Measurements from ENCODE around the gene PRKCQ.
A peak's percentile ranks its signal among the peaks of the same experiment; 100 is the strongest.

PRKCQ gene

DNA sequence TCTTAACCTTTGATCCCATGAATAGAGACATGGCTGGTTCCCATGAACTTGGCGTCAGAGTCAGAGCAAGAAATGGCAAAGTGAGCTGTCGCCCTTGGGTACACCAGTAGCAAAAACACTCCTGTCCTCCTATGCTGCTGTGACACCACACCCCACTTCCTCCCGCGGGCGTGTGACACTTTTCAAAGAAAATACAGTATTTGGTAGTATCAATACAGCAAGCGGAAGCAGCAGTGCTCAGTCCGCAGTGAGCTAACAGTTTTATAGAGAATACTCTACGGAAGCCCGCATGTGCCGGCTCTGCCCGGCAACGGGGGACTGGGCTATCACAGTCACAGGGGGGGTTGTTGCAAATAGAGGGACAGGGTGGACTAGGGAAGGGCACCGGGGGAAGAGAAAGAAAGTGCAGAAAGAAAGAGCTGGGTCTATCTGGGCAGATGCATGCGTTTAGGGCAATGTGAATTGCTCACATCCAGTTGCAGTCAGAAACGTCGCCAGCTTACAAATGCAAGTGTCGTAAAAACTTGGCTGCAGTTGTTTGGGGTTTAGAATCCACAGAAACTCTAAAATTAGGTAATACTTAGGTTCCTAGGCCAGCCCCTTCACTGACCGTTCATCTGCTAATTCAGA, 49.8 kb downstream of the PRKCQ start:
- ATAC-seq (replicated peaks; ENCODE audit: extremely low read depth, poor library complexity, severe bottlenecking) = peak; percentile 100
- Mint-ChIP-seq H3K9me3 (no peaks in the 10 kb centered on the region), H3K4me1 (peaks cover 86% of the 10 kb centered on the region), H3K36me3 (ENCODE audit: insufficient read depth) (peaks cover 16% of the 10 kb centered on the region), H3K4me3 (peak overlapping the region; percentile 78), H3K27me3 (no peaks in the 10 kb centered on the region), H3K27ac (ENCODE audit: low read depth) (peak overlapping the region; percentile 99)
- peak; percentile 50 to 75 for DNase-seq (ENCODE audit: low spot score in 2 of 2)

GRCh38 chr10:6528198-6528950, 51.7 kb downstream of the PRKCQ start:
- peak overlapping the region; percentile 99 for H3K27ac Mint-ChIP-seq (ENCODE audit: low read depth)
- peak overlapping the region; percentile 78 for H3K4me3 Mint-ChIP-seq
- peaks cover 16% of the 10 kb centered on the region for H3K36me3 Mint-ChIP-seq (ENCODE audit: insufficient read depth)
- H3K4me1 Mint-ChIP-seq = peaks cover 94% of the 10 kb centered on the region
- no peaks in the 10 kb centered on the region for H3K9me3 Mint-ChIP-seq
- H3K27me3 Mint-ChIP-seq = no peaks in the 10 kb centered on the region
- DNase-seq (ENCODE audit: low spot score in 2 of 2) (no peak), ATAC-seq (replicated peaks; ENCODE audit: extremely low read depth, poor library complexity, severe bottlenecking) (no peak)

GRCh38 chr10:6525599-6526165, 54.4 kb downstream of the PRKCQ start:
- H3K36me3 Mint-ChIP-seq (ENCODE audit: insufficient read depth) = peaks cover 28% of the 10 kb centered on the region
- H3K27ac Mint-ChIP-seq (ENCODE audit: low read depth) = peak overlapping the region; percentile 81
- H3K4me1 Mint-ChIP-seq = peaks cover 85% of the 10 kb centered on the region
- no peaks in the 10 kb centered on the region for H3K27me3 Mint-ChIP-seq
- no peaks in the 10 kb centered on the region for H3K9me3 Mint-ChIP-seq
- H3K4me3 Mint-ChIP-seq = no peak overlapping the region
- no peak for DNase-seq (ENCODE audit: low spot score in 2 of 2)
- ATAC-seq (replicated peaks; ENCODE audit: extremely low read depth, poor library complexity, severe bottlenecking) = no peak

- Mint-ChIP-seq H3K4me3 (no peak overlapping the region), H3K9me3 (no peaks in the 10 kb centered on the region), H3K27me3 (no peaks in the 10 kb centered on the region), H3K27ac (ENCODE audit: low read depth) (no peak overlapping the region), H3K36me3 (ENCODE audit: insufficient read depth) (peaks cover 23% of the 10 kb centered on the region), H3K4me1 (peaks cover 79% of the 10 kb centered on the region)
- DNase-seq (ENCODE audit: low spot score in 2 of 2) (no peak), ATAC-seq (replicated peaks; ENCODE audit: extremely low read depth, poor library complexity, severe bottlenecking) (no peak)
These were observed 57.8 kb downstream of the PRKCQ start for GRCh38 chr10:6522230-6522629.

DNA sequence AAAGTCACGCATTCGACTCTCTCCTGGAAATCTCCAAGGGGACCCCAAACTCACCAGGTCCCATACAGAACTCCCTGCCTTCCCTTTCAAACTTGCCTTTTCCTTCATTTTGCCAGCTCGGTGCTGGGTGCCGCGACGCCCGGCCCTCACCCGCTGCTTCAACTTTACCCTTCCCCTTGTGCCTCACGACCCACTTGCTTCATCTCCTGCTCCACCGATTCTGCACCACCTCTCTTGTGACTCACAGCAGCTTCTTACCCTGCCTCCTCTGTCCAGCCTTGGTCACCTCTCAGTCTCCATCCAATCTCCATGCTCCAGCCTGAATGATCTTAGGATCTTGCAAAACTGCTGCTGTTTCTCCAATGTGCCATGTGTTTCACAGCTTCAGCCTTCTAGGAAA, 59.9 kb downstream of the PRKCQ start:
- Mint-ChIP-seq H3K4me1 (peaks cover 77% of the 10 kb centered on the region), H3K27me3 (no peaks in the 10 kb centered on the region), H3K36me3 (ENCODE audit: insufficient read depth) (peaks cover 14% of the 10 kb centered on the region), H3K4me3 (no peak overlapping the region), H3K9me3 (no peaks in the 10 kb centered on the region), H3K27ac (ENCODE audit: low read depth) (no peak overlapping the region)
- ATAC-seq (replicated peaks; ENCODE audit: extremely low read depth, poor library complexity, severe bottlenecking) (no peak), DNase-seq (ENCODE audit: low spot score in 2 of 2) (no peak)

DNA sequence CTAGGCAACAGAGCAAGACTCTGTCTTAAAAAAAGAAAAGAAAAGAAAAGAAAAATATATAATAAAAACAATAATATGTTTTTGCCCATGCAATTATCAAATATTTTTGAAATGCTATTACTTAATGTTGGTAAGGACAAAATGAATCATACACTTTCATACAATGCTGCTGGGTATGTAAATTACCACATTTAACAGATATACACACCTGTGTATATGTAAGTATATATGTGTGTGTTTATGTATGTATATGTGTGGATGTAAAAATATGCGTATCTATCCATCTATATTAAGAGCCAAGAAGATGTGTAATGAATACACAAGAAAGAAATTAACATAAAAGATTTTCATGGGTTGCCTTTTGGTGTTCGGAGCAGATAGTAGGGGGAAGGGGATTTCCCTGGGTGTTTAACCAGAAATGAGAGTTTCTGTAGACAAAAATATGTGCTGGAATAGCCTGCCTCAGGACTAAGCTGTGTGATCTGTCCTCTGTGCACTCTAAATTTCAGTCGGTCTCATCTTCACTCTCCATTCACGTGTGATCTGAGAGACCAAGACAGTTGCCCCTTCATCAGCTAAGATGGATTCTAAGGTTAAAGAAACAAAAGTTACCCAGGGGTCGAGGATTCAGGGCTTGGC, 61.2 kb downstream of the PRKCQ start:
- Mint-ChIP-seq H3K4me3 (no peak overlapping the region), H3K36me3 (ENCODE audit: insufficient read depth) (peaks cover 21% of the 10 kb centered on the region), H3K4me1 (peaks cover 78% of the 10 kb centered on the region), H3K9me3 (no peaks in the 10 kb centered on the region), H3K27me3 (no peaks in the 10 kb centered on the region), H3K27ac (ENCODE audit: low read depth) (peak overlapping the region; percentile 44)
- ATAC-seq (replicated peaks; ENCODE audit: extremely low read depth, poor library complexity, severe bottlenecking) (no peak), DNase-seq (ENCODE audit: low spot score in 2 of 2) (no peak)

- H3K4me3 Mint-ChIP-seq = no peak overlapping the region
- DNase-seq (ENCODE audit: low spot score in 2 of 2) (no peak), ATAC-seq (replicated peaks; ENCODE audit: extremely low read depth, poor library complexity, severe bottlenecking) (peak; percentile 66)
- H3K9me3 Mint-ChIP-seq = no peaks in the 10 kb centered on the region
- H3K27me3 Mint-ChIP-seq = no peaks in the 10 kb centered on the region
- H3K4me1 Mint-ChIP-seq = peaks cover 87% of the 10 kb centered on the region
- H3K27ac Mint-ChIP-seq (ENCODE audit: low read depth) = peak overlapping the region; percentile 75
- peaks cover 17% of the 10 kb centered on the region for H3K36me3 Mint-ChIP-seq (ENCODE audit: insufficient read depth)
These were observed 63.2 kb downstream of the PRKCQ start for GRCh38 chr10:6516929-6517284.

GRCh38 chr10:6516281-6516928, 63.7 kb downstream of the PRKCQ start:
- Mint-ChIP-seq H3K4me1 (peaks cover 89% of the 10 kb centered on the region), H3K27ac (ENCODE audit: low read depth) (peak overlapping the region; percentile 75)
- DNase-seq (ENCODE audit: low spot score in 2 of 2) = no peak

DNA sequence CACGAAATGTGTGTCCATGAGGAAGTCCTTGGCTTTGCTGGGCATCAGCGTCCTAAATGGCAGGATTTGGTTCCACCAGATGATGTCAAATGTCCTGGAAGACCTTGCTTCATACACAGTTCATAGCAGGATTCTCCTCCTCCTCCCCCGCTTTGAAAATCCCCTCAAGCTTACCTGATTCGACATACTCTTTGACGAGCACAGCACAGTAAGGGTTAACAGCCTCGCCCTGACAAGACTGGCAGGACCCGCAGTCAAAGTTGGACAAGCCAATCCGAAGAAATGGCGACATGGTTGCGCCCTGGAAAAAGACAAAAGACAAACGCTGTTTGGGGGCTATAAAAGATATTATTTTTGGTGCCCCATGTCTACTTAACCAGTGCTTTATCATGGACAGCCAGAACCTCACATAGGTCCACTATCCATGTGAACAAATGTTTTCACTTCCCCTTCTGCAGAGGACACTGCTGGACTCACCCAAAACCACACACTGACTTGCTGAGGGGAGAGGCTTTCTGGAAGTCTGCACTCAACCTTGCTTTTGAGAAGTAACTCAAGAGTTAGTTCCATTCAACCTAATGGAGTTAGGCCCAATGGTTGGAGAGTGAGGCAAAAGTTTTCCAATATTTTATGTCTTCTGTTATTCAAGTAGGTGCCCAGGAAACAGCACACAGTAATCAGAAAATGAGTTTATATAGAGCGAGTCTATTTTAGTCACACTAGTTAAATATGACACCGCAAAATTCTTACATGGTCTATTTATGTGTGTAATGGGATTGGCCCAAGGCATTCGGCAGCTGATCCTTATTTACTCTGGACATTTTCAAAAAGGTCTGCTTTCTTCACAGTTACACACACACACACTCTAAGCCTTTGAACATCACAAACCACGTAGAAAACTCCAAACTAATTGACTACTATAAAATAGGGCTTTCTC, 65.0 kb downstream of the PRKCQ start:
- ATAC-seq (replicated peaks; ENCODE audit: extremely low read depth, poor library complexity, severe bottlenecking) = no peak
- H3K4me1 Mint-ChIP-seq = peaks cover 84% of the 10 kb centered on the region
- no peak overlapping the region for H3K4me3 Mint-ChIP-seq
- peaks cover 24% of the 10 kb centered on the region for H3K36me3 Mint-ChIP-seq (ENCODE audit: insufficient read depth)
- no peak for DNase-seq (ENCODE audit: low spot score in 2 of 2)
- peak overlapping the region; percentile 78 for H3K27ac Mint-ChIP-seq (ENCODE audit: low read depth)
- no peaks in the 10 kb centered on the region for H3K9me3 Mint-ChIP-seq
- no peaks in the 10 kb centered on the region for H3K27me3 Mint-ChIP-seq

More at GRCh38 chr10:6516281-6516928, 63.7 kb downstream of the PRKCQ start:
- H3K4me3 Mint-ChIP-seq = no peak overlapping the region
- peaks cover 15% of the 10 kb centered on the region for H3K36me3 Mint-ChIP-seq (ENCODE audit: insufficient read depth)
- ATAC-seq (replicated peaks; ENCODE audit: extremely low read depth, poor library complexity, severe bottlenecking) = no peak
- no peaks in the 10 kb centered on the region for H3K9me3 Mint-ChIP-seq
- no peaks in the 10 kb centered on the region for H3K27me3 Mint-ChIP-seq

DNA sequence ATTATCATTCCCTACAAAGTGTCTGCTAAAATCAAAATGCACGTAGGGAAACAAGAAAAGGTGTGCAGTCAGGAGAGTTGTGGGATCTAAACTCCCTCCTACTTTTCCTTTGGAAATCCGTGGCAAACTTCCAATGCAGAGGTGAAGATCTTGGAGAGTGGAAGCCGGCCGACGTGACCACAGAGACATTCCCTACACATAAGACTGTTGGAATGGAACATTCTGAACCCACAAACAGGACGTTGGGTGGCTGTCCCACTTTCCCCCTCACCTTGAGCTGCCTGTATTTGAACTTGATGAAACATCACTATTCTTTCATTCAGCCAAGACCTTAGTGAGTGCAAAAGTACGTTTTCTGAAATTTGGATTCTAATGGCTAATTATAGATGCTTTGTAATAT, 65.9 kb downstream of the PRKCQ start:
- peaks cover 32% of the 10 kb centered on the region for H3K36me3 Mint-ChIP-seq (ENCODE audit: insufficient read depth)
- no peak for ATAC-seq (replicated peaks; ENCODE audit: extremely low read depth, poor library complexity, severe bottlenecking)

GRCh38 chr10:6513476-6513875, 66.6 kb downstream of the PRKCQ start:
- H3K4me1 Mint-ChIP-seq = peaks cover 70% of the 10 kb centered on the region
- H3K4me3 Mint-ChIP-seq = peak overlapping the region; percentile 45
- DNase-seq (ENCODE audit: low spot score in 2 of 2) (no peak), ATAC-seq (replicated peaks; ENCODE audit: extremely low read depth, poor library complexity, severe bottlenecking) (peak; percentile 82)
- peaks cover 38% of the 10 kb centered on the region for H3K36me3 Mint-ChIP-seq (ENCODE audit: insufficient read depth)
- no peaks in the 10 kb centered on the region for H3K27me3 Mint-ChIP-seq
- H3K27ac Mint-ChIP-seq (ENCODE audit: low read depth) = peak overlapping the region; percentile 78
- no peaks in the 10 kb centered on the region for H3K9me3 Mint-ChIP-seq

More for the DNA sequence above, 65.9 kb downstream of the PRKCQ start:
- peak overlapping the region; percentile 78 for H3K27ac Mint-ChIP-seq (ENCODE audit: low read depth)
- peaks cover 75% of the 10 kb centered on the region for H3K4me1 Mint-ChIP-seq
- H3K27me3 Mint-ChIP-seq = no peaks in the 10 kb centered on the region
- DNase-seq (ENCODE audit: low spot score in 2 of 2) = no peak
- peak overlapping the region; percentile 45 for H3K4me3 Mint-ChIP-seq
- H3K9me3 Mint-ChIP-seq = no peaks in the 10 kb centered on the region
